HepG2 (cell line): ENCODE measurements around the gene TMED6. TPM values are rescaled to one million over a fixed set of nuclear protein-coding genes. Genes with fewer than 3 reads are reported as not detected.

Experiments
- ATAC-seq: fragments of 200-7000 bp; cut with Tn5 transposase; 3 replicates; pipeline ENCODE4 v1.9.1; 2020; ENCODE audit warnings: mild to moderate bottlenecking, moderate library complexity
- BruUV-seq: library from RNA; stranded (reverse); fragments of 400-500 nt; replicated peaks from 2 replicates; lab custom pipeline; 2021; lab: Mats Ljungman, UMichigan
- CTCF ChIA-PET: fragments of 300-600 bp; formaldehyde crosslinking; extraction: SDS; loops from one replicate; lab custom pipeline; 2021; ENCODE audit warnings: low total read pairs, inconsistent platforms, low intra/inter-chr PET ratio; lab: Yijun Ruan, JAX
- POLR2A ChIA-PET: fragments of 350-600 bp; sonication (Branson Sonifier 250); formaldehyde crosslinking; loops from one replicate; lab custom pipeline; 2020; ENCODE audit warnings: antibody characterized with exemption, inconsistent platforms; lab: Yijun Ruan, JAX
- DNase-seq: peaks from one replicate; pipeline ENCODE4 v3.0.0-alpha.2; 2015; ENCODE audit warnings: low spot score
- FAIRE-seq: peaks from 3 replicates; lab custom pipeline; 2011; peaks lifted over from hg19 to GRCh38; lab: Jason Lieb, UNC
- H2AFZ ChIP-seq: one replicate; pipeline ENCODE4 v1.6.1; 2011; ENCODE audit warnings: low read length, inconsistent platforms
- H3K27ac ChIP-seq: fragments of 300-600 bp; 3 replicates; pipeline ENCODE4 v1.8.0; 2011; ENCODE audit warnings: mixed run types, mild to moderate bottlenecking, mixed read lengths, low read length, inconsistent platforms; ENCODE audit not compliant: insufficient read depth; ENCODE audit errors: extremely low read length
- H3K27me3 ChIP-seq, 2 experiments: fragments of 200-600 bp in 1 of 2; 2 replicates in 1 of 2; 3 replicates in 1 of 2; pipeline versions ENCODE4 v1.6.0 to v1.8.0; 2011; ENCODE audit warnings: low read length in 2 of 2, mild to moderate bottlenecking in 2 of 2, moderate library complexity in 2 of 2, inconsistent platforms in 1 of 2; ENCODE audit not compliant: insufficient read depth in 2 of 2, control insufficient read depth in 1 of 2
- H3K36me3 ChIP-seq, 2 experiments: fragments of 200-600 bp in 1 of 2; replicated peaks in 1 of 2; 2 replicates in 1 of 2; 3 replicates in 1 of 2; pipeline versions ENCODE4 v1.5.1 to v1.8.0; 2011; ENCODE audit warnings: low read length in 2 of 2, inconsistent platforms in 1 of 2; ENCODE audit not compliant: insufficient read depth in 2 of 2, control insufficient read depth in 1 of 2
- H3K4me1 ChIP-seq: 2 replicates; pipeline ENCODE4 v1.5.1; 2012; ENCODE audit warnings: low read length, inconsistent platforms; ENCODE audit not compliant: insufficient read depth
- H3K4me2 ChIP-seq: 2 replicates; pipeline ENCODE4 v1.6.0; 2011; ENCODE audit warnings: low read depth, low read length, inconsistent platforms
- H3K4me3 ChIP-seq, 3 experiments: fragments of 200-600 bp in 1 of 3; sonication (generic), shearing (Covaris generic) in 1 of 3; replicated peaks in 1 of 3; 2 replicates each; pipeline ENCODE4 v1.5.1; 2011 to 2016; ENCODE audit warnings: low read length in 3 of 3, inconsistent platforms in 2 of 3, low read depth in 2 of 3, mild to moderate bottlenecking in 2 of 3, control low read depth in 1 of 3, mixed read lengths in 1 of 3; ENCODE audit not compliant: insufficient read depth in 1 of 3
- H3K79me2 ChIP-seq: one replicate; pipeline ENCODE4 v1.6.1; 2011; ENCODE audit warnings: low read length, inconsistent platforms; ENCODE audit not compliant: insufficient read depth
- H3K9ac ChIP-seq: 2 replicates; pipeline ENCODE4 v1.6.0; 2011; ENCODE audit warnings: mild to moderate bottlenecking, low read depth, low read length, inconsistent platforms; ENCODE audit not compliant: insufficient read depth
- H3K9me3 ChIP-seq: 2 replicates; pipeline ENCODE4 v1.5.1; 2012; ENCODE audit warnings: mild to moderate bottlenecking, low read length
- H4K20me1 ChIP-seq: 2 replicates; pipeline ENCODE4 v1.6.0; 2011; ENCODE audit warnings: inconsistent platforms, mild to moderate bottlenecking, low read length, moderate library complexity; ENCODE audit not compliant: insufficient read depth
- AFF4 ChIP-seq: sonication (generic); formaldehyde crosslinking; IDR thresholded peaks from 2 replicates; pipeline ENCODE4 v1.4.0; 2020; ENCODE audit warnings: missing genetic modification reagents
- ATAD3A ChIP-seq: sonication (generic); formaldehyde crosslinking; IDR thresholded peaks from 2 replicates; pipeline ENCODE4 v1.4.0; 2020; ENCODE audit warnings: missing genetic modification reagents
- CSRNP1 ChIP-seq: sonication (generic); formaldehyde crosslinking; IDR thresholded peaks from 2 replicates; pipeline ENCODE4 v1.8.1; 2023; ENCODE audit warnings: mild to moderate bottlenecking, missing genetic modification reagents
- LCORL ChIP-seq, 2 experiments: fragments of 450-650 bp in 1 of 2; sonication (generic) in 1 of 2; formaldehyde crosslinking in 1 of 2; IDR thresholded peaks; 2 replicates each; pipeline versions ENCODE4 v1.5.0 to v1.6.1; 2017 to 2020; ENCODE audit warnings: antibody characterized with exemption in 1 of 2, missing genetic modification reagents in 1 of 2
- MTERF4 ChIP-seq: sonication (generic); formaldehyde crosslinking; IDR thresholded peaks from 2 replicates; pipeline ENCODE4 v1.8.0; 2023; ENCODE audit warnings: mild to moderate bottlenecking, missing genetic modification reagents
- PAXIP1 ChIP-seq: sonication (generic); formaldehyde crosslinking; conservative IDR thresholded peaks from 2 replicates; pipeline ENCODE4 v1.4.0; 2020; ENCODE audit warnings: mild to moderate bottlenecking, missing genetic modification reagents, moderate library complexity
- POLR2A ChIP-seq, 2 experiments: IDR thresholded peaks; 2 replicates each; pipeline ENCODE4 v1.6.1; 2011; ENCODE audit warnings: low read depth in 2 of 2, low read length in 2 of 2, mild to moderate bottlenecking in 1 of 2, moderate library complexity in 1 of 2; ENCODE audit not compliant: insufficient read depth in 1 of 2
- RFXANK ChIP-seq: IDR thresholded peaks from 2 replicates; pipeline ENCODE4 v1.6.1; 2016
- TP53 ChIP-seq: sonication (generic); formaldehyde crosslinking; conservative IDR thresholded peaks from 2 replicates; pipeline ENCODE4 v1.4.0; 2020; ENCODE audit warnings: missing genetic modification reagents
- ZFP36L2 ChIP-seq: sonication (generic); formaldehyde crosslinking; IDR thresholded peaks from 2 replicates; pipeline ENCODE4 v1.4.0; 2020; ENCODE audit warnings: missing genetic modification reagents
- ZNF549 ChIP-seq: sonication (generic); formaldehyde crosslinking; IDR thresholded peaks from 2 replicates; pipeline ENCODE4 v1.5.0; 2020; ENCODE audit warnings: missing genetic modification reagents
- ZNF839 ChIP-seq: sonication (generic); formaldehyde crosslinking; IDR thresholded peaks from 2 replicates; pipeline ENCODE4 v1.4.0; 2020; ENCODE audit warnings: missing genetic modification reagents, mild to moderate bottlenecking, borderline replicate concordance
- WGBS: methylation state at CpG from one replicate; pipeline ENCODE4 v1.1.6; 2017; ENCODE audit warnings: low lambda C conversion rate; 5-methylcytosine and 5-hydroxymethylcytosine counted together
- in situ Hi-C: cut with HindIII; loops from 2 replicates; pipeline ENCODE4 v1.10.0; 2017; ENCODE audit warnings: low pct_unique_long_range_greater_than_20kb; ENCODE audit not compliant: extremely low pct_ligation_motif_present
- intact Hi-C: fragments of 100-400 bp; cut with micrococcal nuclease; formaldehyde crosslinking; loops from one replicate; pipeline ENCODE4 v1.10.0; 2022; ENCODE audit not compliant: unreplicated experiment
- polyA plus RNA-seq, 8 experiments: library from polyadenylated mRNA; depleted of rRNA in 3 of 8; stranded (reverse) in 7 of 8; unstranded in 1 of 8; fragments of >200 nt; fragmentation: Illumina TruSeq in 4 of 8; extraction: Trizol in 4 of 8; gene quantifications; 2 replicates each; pipeline versions ENCODE4 v1.2.1 to v1.2.3, GENCODE V29; 2011 to 2016; ENCODE audit warnings: low read depth in 4 of 8, missing spikeins in 1 of 8, mixed read lengths in 1 of 8; ENCODE audit not compliant: insufficient read depth in 1 of 8
- total RNA-seq, 5 experiments: library from RNA; depleted of rRNA; stranded (reverse); fragments of >200 nt; fragmentation: Illumina TruSeq; extraction: Trizol; gene quantifications; 2 replicates each; pipeline ENCODE4 v1.2.3, GENCODE V29; 2016; ENCODE audit warnings: low read depth in 1 of 5

The TMED6 gene
- total and polyA plus RNA-seq, 2 of the 13 experiments (the other 11 are each of a cell fraction or from before 2014, with no cell fraction given) = 9.8 to 14.4 TPM

- TF ChIP-seq LCORL (IDR thresholded peaks at IDR 0.05) (no peak), LCORL (CRISPR knock-in tag; IDR thresholded peaks at IDR 0.05) (no peak), ZNF839 (CRISPR knock-in tag) (no peak), ZFP36L2 (CRISPR knock-in tag) (no peak), RFXANK (no peak), ATAD3A (CRISPR knock-in tag) (no peak), TP53 (no peak), MTERF4 (no peak), ZNF549 (CRISPR knock-in tag) (no peak)
These were observed 29.6 kb upstream of the TMED6 start (continued) for GRCh38 chr16:69381231-69381630.

- CTCF ChIA-PET = no interaction called here
- DNase-seq = no peak
- Histone ChIP-seq H3K4me1 (peaks cover 66% of the 10 kb centered on the region), H3K4me3 (no peak overlapping the region), H2AFZ (no peak overlapping the region), H3K9me3 (no peaks in the 10 kb centered on the region)
- no peak for ATAC-seq
- in situ Hi-C loops (no loop called here), intact Hi-C loops (no loop called here)
- WGBS = 98% methylated on average over 1 of the region's 1 CpG
- TF ChIP-seq AFF4 (CRISPR knock-in tag) (no peak), POLR2A (IDR thresholded peaks at IDR 0.05; ENCODE audit: insufficient read depth in 1 of 2, low read depth in 2 of 2, low read length in 2 of 2) (no peak), PAXIP1 (CRISPR knock-in tag) (no peak), CSRNP1 (CRISPR knock-in tag) (no peak)
- TF ChIP-seq, all 625 proteins: peak for 0
- FAIRE-seq = no peak
- Histone ChIP-seq H3K9ac (no peak overlapping the region), H3K79me2 (peaks cover 28% of the 10 kb centered on the region), H3K36me3 (peaks cover 10 to 45% of the 10 kb centered on the region in 2 experiments), H3K27me3 (no peaks in the 10 kb centered on the region; a peak in 1 of 5 replicates), H3K4me2 (no peak overlapping the region), H4K20me1 (no peaks in the 10 kb centered on the region), H3K27ac (peak overlapping the region; percentile 52)
- POLR2A ChIA-PET = interaction anchor here (0.6 to 2.4 kb wide), 5 partner anchors 8 to 50 kb away, joined by 3 to 14 read pairs (median 5); no protein-coding TSS in a partner anchor
- no TSS peak for BruUV-seq
These were observed 27.2 kb upstream of the TMED6 start for GRCh38 chr16:69378760-69379159.
